ENCODE measurements around the gene TANC1.

The TANC1 gene

GRCh38 chr2:159153463-159153862 is 185.0 kb downstream of the TANC1 start:
- no peak for DNase-seq (ENCODE audit: extremely low read depth in 1 of 2, low read depth in 1 of 2)

GRCh38 chr2:159153951-159154350 is 185.5 kb downstream of the TANC1 start:
- DNase-seq (ENCODE audit: extremely low read depth in 1 of 2, low read depth in 1 of 2), result no peak

DNA sequence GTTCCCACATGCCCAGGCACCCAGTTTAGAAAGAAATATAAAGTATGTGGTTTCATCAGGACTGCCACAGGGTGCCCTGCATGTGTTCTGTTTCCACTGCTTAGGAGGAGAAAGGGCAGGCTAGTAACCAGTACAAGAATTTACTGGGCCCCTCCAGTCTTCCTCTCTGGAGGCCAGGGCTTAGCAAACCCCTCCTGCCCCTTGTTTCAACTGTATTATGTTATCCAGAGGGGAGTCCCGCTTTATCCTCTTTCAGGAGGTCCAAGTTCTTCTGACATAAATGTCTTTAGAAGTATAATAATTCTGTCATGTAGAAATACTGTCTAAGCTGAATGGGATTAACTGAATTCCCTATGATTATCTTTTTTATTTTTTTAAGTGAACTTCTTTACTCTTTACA is 185.9 kb downstream of the TANC1 start:
- DNase-seq (ENCODE audit: extremely low read depth in 1 of 2, low read depth in 1 of 2), result no peak

GRCh38 chr2:159155320-159155719 is 186.9 kb downstream of the TANC1 start:
- DNase-seq (ENCODE audit: extremely low read depth in 1 of 2, low read depth in 1 of 2), result no peak

- no peak for DNase-seq (ENCODE audit: extremely low read depth in 1 of 2, low read depth in 1 of 2)
These were observed 187.4 kb downstream of the TANC1 start for GRCh38 chr2:159155791-159156190.

DNA sequence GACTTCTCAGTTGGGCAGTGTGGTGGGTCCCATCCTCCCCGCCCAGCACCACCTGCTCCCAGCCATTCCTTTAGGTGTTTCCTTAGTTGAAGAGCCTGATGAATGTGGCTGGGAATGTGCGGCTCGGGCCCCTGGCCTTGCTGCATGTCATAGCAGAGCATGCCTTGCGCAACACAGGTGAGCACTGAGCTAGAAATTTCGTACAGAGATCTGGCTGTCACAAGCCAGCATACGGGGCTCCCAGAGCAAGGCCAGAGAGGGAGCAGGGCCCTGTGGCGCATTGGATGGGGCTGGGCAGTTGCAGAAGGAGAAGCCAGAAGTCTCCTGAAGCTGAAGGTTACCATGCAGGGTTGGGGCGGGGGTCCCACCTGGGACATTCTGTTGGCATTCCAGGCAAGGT is 188.4 kb downstream of the TANC1 start:
- no peak for DNase-seq (ENCODE audit: extremely low read depth in 1 of 2, low read depth in 1 of 2)

GRCh38 chr2:159157361-159158209 is 189.1 kb downstream of the TANC1 start:
- DNase-seq (ENCODE audit: extremely low read depth in 1 of 2, low read depth in 1 of 2), result no peak

GRCh38 chr2:159160412-159160811 is 192.0 kb downstream of the TANC1 start:
- DNase-seq (ENCODE audit: extremely low read depth in 1 of 2, low read depth in 1 of 2), result no peak

DNA sequence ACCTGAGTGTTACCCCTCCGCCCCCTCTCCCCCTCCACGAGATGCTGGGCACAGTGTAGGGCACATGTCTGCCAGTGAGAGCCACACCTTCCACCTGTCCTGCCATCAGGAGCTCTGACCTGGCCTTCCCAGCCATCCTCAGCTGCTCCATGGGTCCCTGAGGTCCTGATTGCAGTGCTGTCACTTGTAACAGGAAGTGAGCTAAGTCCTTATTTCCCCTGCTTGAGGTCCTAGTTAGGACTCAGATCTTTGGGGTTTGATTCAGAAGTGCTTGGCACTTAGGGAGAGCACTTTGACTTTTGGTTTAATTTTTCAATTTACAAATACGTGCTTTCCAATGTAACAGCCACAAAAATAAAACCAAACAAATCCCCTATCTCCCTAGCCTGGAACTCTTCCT is 192.5 kb downstream of the TANC1 start:
- no peak for DNase-seq (ENCODE audit: extremely low read depth in 1 of 2, low read depth in 1 of 2)

GRCh38 chr2:159163930-159164329 is 195.5 kb downstream of the TANC1 start:
- no peak for DNase-seq (ENCODE audit: extremely low read depth in 1 of 2, low read depth in 1 of 2)

GRCh38 chr2:159164457-159164911 is 196.0 kb downstream of the TANC1 start:
- DNase-seq (ENCODE audit: extremely low read depth in 1 of 2, low read depth in 1 of 2), result no peak

DNA sequence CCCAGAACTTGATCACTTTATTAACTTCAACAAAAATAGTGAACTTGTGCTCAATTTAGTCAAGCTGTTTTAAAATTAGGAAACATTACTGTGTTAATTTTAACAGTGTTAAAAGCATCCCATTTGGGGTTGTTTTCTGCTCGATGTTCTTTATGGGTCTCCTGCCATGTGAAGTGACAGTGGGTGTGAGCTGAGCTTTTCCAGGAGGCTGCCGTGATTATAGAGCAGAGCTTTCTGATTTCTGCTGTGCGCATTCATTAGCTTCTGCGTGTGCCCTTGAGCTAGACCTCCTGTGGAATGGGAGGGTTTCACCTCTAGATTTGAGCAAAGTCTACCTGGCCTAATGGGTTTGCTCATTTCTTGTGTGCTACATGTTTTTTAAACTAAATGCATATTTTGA is 196.6 kb downstream of the TANC1 start:
- no peak for DNase-seq (ENCODE audit: extremely low read depth in 1 of 2, low read depth in 1 of 2)

DNA sequence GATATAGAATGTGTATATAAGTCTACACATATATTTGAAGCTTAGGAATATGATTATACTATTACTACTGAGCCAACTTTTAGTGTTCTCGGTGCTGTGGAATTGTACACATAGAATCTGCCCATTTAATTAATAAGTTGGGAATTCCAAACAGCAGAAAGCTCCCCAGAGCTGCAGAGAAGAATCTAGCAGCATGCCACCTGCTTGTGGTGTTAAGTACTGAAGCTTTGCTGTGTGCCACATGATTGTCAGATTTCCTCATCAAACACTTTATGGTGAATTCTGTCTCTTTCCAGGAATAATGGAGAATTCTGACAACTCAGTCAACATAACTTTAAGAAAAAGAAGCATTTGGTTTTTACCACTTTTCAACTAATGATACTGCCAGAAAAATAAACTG is 200.3 kb downstream of the TANC1 start:
- DNase-seq (ENCODE audit: extremely low read depth in 1 of 2, low read depth in 1 of 2), result no peak

DNA sequence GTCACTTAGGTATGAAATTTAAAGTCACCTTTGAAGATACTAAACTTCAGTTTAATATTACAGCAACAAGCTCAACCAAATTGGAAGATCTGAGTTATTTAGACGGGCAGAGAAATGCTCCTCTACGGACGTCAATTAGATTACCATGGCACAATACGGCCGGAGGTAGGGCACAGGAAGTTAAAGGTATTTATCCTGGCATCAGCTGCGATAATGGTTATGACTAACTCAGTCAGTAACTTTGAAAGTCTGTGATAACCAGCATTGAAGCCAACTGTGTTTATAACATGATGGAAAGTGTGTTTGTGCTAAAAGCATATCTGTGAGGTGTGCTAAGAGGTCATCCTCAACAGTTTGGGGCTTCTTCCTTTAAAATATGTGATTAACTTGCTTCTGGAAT is 200.7 kb downstream of the TANC1 start:
- DNase-seq (ENCODE audit: extremely low read depth in 1 of 2, low read depth in 1 of 2), result no peak

DNA sequence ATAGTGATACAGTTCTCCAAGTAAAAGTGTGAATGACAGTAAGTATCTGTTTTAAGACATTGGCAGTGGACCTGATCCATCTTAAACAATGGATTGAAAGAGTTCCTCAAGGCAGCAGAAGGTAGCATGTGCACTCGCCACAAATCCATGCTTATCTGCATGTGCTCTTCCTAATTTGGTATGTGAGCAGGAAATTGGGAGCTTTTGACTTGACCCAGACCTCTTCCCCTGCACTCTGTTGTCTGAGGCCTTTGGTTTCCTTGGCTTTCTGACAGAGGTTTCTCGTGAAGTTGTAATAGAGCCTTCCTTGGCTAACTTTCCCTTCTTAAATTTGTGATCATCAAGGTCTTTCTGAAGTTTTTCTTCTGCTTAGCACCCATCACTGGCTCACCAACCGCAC is 204.0 kb downstream of the TANC1 start:
- no peak for DNase-seq (ENCODE audit: extremely low read depth in 1 of 2, low read depth in 1 of 2)

DNA sequence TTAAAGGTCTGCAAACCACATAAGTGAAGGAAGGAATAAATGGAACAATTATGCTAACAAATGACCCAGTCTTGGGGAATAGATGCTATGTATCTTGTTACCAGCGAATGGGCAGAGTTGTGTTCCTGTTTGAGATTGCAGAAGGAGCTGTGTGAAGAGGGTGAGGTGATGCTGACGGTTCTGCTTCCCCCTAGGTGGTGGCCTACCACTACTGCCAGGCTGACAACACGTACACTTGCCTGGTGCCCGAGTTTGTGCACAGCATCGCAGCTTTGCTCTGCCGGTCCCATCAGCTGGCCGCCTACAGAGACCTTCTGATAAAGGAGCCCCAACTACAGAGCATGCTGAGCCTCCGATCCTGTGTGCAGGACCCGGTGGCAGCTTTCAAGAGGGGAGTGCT is 206.3 kb downstream of the TANC1 start:
- no peak for DNase-seq (ENCODE audit: extremely low read depth in 1 of 2, low read depth in 1 of 2)

DNA sequence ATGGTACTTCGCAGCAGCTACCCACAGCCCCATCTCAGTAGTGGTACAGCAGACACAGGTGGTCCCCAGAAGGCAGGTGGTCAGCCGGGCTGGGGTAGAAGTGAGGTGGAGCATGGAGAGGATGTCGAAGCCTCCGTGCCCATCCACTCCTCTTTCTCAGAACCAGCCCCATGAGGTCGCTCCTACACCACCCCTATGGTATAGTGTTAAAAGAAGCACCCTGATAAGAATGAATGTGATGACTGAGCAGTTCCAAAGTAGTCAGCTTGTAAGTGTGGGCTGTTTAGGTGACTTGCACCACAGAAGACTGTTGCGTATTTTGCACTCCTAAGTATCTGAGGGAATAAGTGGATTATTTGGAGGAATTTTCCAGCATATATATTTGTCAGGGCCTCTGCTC is 206.7 kb downstream of the TANC1 start:
- no peak for DNase-seq (ENCODE audit: extremely low read depth in 1 of 2, low read depth in 1 of 2)

- no peak for DNase-seq (ENCODE audit: extremely low read depth in 1 of 2, low read depth in 1 of 2)
These were observed 207.5 kb downstream of the TANC1 start for GRCh38 chr2:159175927-159176326.

DNA sequence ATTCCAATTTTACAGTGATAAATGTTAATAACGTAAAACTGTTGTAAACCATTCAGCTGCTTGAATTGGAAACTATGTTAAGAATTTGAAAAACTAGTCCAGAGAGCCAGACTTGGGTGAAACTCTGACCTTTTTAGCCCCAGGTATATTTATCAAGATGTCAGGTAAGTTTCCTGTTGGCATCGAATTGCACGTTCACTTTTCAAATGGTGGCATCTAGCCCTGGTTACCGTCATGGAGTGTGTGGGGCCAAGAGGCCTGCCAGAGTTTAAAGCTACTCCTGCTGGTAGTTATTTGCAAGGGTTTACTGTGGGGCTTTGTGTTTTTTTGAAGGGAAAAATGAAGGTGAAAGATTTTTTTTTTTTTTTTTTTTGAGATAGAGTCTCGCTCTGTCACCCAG is 208.1 kb downstream of the TANC1 start:
- DNase-seq (ENCODE audit: extremely low read depth in 1 of 2, low read depth in 1 of 2), result no peak

- DNase-seq (ENCODE audit: extremely low read depth in 1 of 2, low read depth in 1 of 2), result no peak
These were observed 208.9 kb downstream of the TANC1 start for GRCh38 chr2:159177357-159177756.

DNA sequence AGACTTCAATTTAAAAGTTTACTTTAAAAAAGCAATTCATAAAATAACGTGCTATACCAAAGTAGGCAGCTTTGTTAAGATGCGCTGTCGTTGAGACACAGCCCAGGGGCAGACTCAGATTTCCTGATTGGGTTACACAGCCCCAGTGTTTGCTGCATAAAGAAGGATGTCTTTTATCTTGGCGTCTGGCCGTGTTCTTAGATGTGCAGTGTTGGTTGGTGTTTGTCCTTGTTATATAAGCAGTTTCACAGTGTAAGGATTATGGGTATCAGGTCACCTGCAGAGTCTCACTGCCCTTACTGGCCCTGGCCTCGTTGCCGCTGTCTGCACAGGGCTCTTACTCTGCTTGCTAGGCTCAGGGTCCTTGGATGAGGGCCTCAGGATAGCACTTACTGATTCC is 209.5 kb downstream of the TANC1 start:
- DNase-seq (ENCODE audit: extremely low read depth in 1 of 2, low read depth in 1 of 2), result no peak

DNA sequence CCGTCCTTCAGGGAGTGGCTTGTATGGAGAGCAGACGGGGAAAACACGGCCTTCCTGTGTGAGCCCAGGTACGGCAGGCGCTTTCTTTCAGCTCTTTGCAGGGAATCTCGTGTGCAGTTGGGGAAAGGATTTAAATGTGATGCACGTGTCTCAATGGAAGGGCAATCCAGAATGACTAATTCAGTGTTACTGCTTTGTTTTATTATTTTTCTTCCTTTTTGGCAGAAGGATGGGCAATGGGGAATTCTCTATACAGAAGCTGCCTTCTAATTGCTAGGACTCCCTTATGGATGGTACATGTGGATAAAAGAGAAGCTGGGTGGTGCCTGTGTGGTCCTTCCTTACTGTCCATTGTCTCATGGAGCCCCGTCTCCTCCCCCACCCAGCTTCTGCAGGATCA is 210.7 kb downstream of the TANC1 start:
- no peak for DNase-seq (ENCODE audit: extremely low read depth in 1 of 2, low read depth in 1 of 2)

DNA sequence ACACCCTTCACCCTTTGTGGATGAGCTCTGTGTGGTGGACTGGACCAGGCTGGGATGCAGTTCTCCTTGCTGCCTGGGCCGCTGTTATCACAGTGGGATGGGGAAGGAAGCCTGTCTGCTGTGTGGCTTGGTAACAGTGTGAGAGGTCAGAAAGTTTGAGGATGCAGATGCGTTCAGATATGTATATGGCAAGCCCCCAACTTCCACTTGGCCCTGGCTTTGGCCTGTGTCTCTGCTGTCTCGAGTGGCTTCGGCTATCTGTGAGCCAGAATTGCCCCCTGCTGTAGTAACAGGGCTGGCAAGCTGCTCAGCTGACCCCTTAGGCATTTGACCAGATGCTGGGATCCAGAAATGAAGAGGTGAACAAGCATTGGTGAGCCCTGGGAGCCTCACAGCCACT is 211.3 kb downstream of the TANC1 start:
- no peak for DNase-seq (ENCODE audit: extremely low read depth in 1 of 2, low read depth in 1 of 2)
